Peyer's patch (tissue), 4 donors: ENCODE results near the gene PKP4.

ENCODE experiments used
- POLR2A ChIP-seq, 2 donors: fragments of 450-650 bp; IDR thresholded peaks; one replicate each; pipeline ENCODE4 v1.5.1; 2017; ENCODE audit warnings: antibody characterized with exemption in 2 of 2, mild to moderate bottlenecking in 2 of 2, moderate library complexity in 2 of 2
- TF ChIP-seq, protein P1 (sequence below), 6 experiments: fragments of 450-650 bp in 4 of 6; fragments of 200-600 bp in 2 of 6; sonication (generic) in 1 of 6; IDR thresholded peaks; one replicate each; pipeline ENCODE4 v1.5.1; 2017 to 2019; ENCODE audit warnings: antibody characterized with exemption in 6 of 6, mild to moderate bottlenecking in 3 of 6, moderate library complexity in 1 of 6

DNA sequence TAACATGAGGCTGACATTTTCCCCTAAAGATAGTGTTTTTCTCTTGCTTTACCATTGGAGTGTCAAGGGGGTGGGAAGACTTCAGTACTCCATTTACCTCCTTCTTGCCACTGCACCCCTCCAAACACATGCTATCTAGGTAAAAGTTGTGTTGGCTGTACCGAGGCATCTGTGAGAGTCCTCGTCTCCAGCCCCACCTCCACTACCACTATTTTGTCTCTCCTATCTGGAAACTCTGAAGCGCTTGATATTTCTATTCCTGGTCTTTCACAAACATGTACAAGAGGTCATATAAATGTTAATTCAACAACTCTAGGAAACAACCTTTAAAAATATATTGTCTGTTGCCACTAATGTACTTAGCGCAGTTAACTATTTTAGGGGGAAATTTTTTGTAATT lies 132.6 kb downstream of the PKP4 start:
- TF ChIP-seq, protein P1, sequence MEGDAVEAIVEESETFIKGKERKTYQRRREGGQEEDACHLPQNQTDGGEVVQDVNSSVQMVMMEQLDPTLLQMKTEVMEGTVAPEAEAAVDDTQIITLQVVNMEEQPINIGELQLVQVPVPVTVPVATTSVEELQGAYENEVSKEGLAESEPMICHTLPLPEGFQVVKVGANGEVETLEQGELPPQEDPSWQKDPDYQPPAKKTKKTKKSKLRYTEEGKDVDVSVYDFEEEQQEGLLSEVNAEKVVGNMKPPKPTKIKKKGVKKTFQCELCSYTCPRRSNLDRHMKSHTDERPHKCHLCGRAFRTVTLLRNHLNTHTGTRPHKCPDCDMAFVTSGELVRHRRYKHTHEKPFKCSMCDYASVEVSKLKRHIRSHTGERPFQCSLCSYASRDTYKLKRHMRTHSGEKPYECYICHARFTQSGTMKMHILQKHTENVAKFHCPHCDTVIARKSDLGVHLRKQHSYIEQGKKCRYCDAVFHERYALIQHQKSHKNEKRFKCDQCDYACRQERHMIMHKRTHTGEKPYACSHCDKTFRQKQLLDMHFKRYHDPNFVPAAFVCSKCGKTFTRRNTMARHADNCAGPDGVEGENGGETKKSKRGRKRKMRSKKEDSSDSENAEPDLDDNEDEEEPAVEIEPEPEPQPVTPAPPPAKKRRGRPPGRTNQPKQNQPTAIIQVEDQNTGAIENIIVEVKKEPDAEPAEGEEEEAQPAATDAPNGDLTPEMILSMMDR (IDR thresholded peaks at IDR 0.05) = no peak
- TF ChIP-seq POLR2A (IDR thresholded peaks at IDR 0.05) = no peak
